ENCODE data around the gene PTPRM. TPM values are rescaled to one million over a fixed set of nuclear protein-coding genes. Genes with fewer than 3 reads are reported as not detected.

Gene PTPRM
- total and polyA plus RNA-seq, 2 experiments from 2014 or later = 1.6 to 5.3 TPM

GRCh38 chr18:7728297-7728696 is 161.2 kb downstream of the PTPRM start (continued):
- no peak for TF ChIP-seq STAT1 (IDR thresholded peaks at IDR 0.05; ENCODE audit: unreplicated experiment)
- TF ChIP-seq CREB1 (CRISPR knock-in tag; IDR thresholded peaks at IDR 0.05; ENCODE audit: low read depth) = no peak
- TF ChIP-seq EZH2 (IDR thresholded peaks at IDR 0.05; ENCODE audit: low read depth, unreplicated experiment) = no peak
- no peak for TF ChIP-seq ZNF331 (CRISPR knock-in tag; IDR thresholded peaks at IDR 0.05; ENCODE audit: low read depth)

GRCh38 chr18:7729868-7730267 is 162.8 kb downstream of the PTPRM start:
- DNase-seq (ENCODE audit: low spot score) (no peak), ATAC-seq (no peak)
- Histone ChIP-seq H3K4me1 (ENCODE audit: insufficient read depth) (peaks cover 6% of the 10 kb centered on the region; the same call in 1 of the 2 replicates), H3K27me3 (ENCODE audit: insufficient read depth) (no peaks in the 10 kb centered on the region), H3K36me3 (ENCODE audit: insufficient read depth) (no peaks in the 10 kb centered on the region), H3K27ac (ENCODE audit: low read depth) (no peak overlapping the region), H3K9me2 (ENCODE audit: insufficient read depth) (no peaks in the 10 kb centered on the region), H2AFZ (no peak overlapping the region), H3F3A (replicated peaks; ENCODE audit: low read depth) (no peaks in the 10 kb centered on the region), H3K79me2 (replicated peaks; ENCODE audit: insufficient read depth) (no peaks in the 10 kb centered on the region), H3K4me2 (no peak overlapping the region), H3K4me3 (no peak overlapping the region), H4K20me1 (replicated peaks; ENCODE audit: insufficient read depth) (no peaks in the 10 kb centered on the region)
- no peak for TF ChIP-seq STAT1 (IDR thresholded peaks at IDR 0.05; ENCODE audit: unreplicated experiment)
- TF ChIP-seq JUNB (IDR thresholded peaks at IDR 0.05; ENCODE audit: unreplicated experiment) = no peak
- no peak for TF ChIP-seq ZNF114 (CRISPR knock-in tag; IDR thresholded peaks at IDR 0.05)
- TF ChIP-seq ETS1 (IDR thresholded peaks at IDR 0.05) = no peak
- no peak for TF ChIP-seq ZNF331 (CRISPR knock-in tag; IDR thresholded peaks at IDR 0.05; ENCODE audit: low read depth)
- TF ChIP-seq EZH2 (IDR thresholded peaks at IDR 0.05; ENCODE audit: low read depth, unreplicated experiment) = no peak
- no peak for TF ChIP-seq CREB1 (CRISPR knock-in tag; IDR thresholded peaks at IDR 0.05; ENCODE audit: low read depth)
- TF ChIP-seq EZH2phosphoT487 (IDR thresholded peaks at IDR 0.05; ENCODE audit: unreplicated experiment) = no peak
- no peak for TF ChIP-seq POLR2AphosphoS5 (IDR thresholded peaks at IDR 0.05; ENCODE audit: low read depth)
- no peak for TF ChIP-seq NANOG (IDR thresholded peaks at IDR 0.05; ENCODE audit: borderline replicate concordance)
- no peak for TF ChIP-seq CTCF (conservative IDR thresholded peaks at IDR 0.05; ENCODE audit: low read depth in 2 of 2)
- no peak for TF ChIP-seq REST (IDR thresholded peaks at IDR 0.05; ENCODE audit: unreplicated experiment)
- TF ChIP-seq ZNF462 (CRISPR knock-in tag; IDR thresholded peaks at IDR 0.05) = no peak
- Mint-ChIP-seq H3K4me3 (no peak overlapping the region), H3K9me3 (peaks cover 16% of the 10 kb centered on the region; the same call in 2 of the 3 replicates), H3K27ac (no peak overlapping the region), H3K4me1 (peaks cover 20% of the 10 kb centered on the region), H3K27me3 (ENCODE audit: insufficient read depth, low read depth, poor library complexity) (no peaks in the 10 kb centered on the region), H3K36me3 (ENCODE audit: low read depth) (peaks cover 12% of the 10 kb centered on the region; the same call in 2 of the 3 replicates)
